HG02938 (cell line): Measurements from ENCODE around the gene NCAPH2.

Experiments
- ATAC-seq: cut with Tn5 transposase; IDR thresholded peaks from one replicate; pipeline ENCODE4 v1.9.1; 2021; ENCODE audit warnings: mild to moderate bottlenecking, moderate library complexity; ENCODE audit not compliant: unreplicated experiment

NCAPH2 gene

DNA sequence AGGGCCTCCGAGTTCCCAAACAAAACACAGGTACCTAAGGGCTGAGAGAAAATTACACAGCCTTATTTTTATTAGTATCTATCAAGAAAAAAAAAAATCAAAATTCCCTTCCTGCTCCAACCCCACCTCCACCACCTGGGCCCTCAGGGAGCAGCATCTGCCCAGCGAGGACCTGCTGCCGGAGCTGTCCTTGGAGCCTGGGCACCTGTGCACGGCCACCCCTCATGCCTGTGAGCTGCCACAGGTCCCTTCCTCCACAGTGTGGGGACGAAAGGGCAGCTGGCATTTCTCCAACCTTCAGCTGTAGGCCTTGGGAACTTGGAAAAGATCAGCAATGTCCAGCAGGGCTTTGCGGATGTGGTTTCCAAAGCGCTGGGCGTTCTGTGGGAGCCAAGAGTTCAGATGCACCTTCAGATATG lies 61.0 kb downstream of the NCAPH2 start:
- no peak for ATAC-seq

DNA sequence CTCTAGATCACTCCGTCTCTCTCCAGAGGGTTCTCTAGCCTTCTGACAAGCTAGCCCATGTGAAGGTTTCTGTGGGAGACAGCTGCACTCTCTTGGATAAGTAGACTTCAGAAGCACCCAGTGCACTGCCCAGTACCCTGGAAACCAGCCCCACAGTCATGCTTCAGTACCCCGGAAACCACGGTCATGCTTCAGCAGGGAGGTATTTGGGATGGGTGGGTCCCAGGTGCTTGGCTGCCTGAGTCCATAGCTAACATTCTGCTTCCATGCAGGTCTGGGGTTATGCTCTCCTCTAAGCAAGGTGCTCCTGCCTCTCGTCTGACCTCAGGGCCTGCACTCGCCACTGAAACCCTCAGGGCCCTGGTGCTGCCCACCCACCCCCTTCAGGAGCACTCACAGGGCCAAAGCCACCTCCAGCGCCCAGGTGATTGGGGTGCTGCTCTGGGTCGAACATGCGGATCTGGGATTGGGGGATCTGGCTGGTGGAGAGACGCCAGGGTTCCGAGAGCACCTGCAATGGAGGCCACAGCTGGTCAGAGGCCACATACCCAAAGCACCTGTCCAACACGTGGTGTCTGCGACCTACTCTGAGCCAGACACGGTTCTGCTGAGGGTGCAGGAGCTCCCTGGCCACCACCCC lies 62.0 kb downstream of the NCAPH2 start:
- ATAC-seq = no peak

DNA sequence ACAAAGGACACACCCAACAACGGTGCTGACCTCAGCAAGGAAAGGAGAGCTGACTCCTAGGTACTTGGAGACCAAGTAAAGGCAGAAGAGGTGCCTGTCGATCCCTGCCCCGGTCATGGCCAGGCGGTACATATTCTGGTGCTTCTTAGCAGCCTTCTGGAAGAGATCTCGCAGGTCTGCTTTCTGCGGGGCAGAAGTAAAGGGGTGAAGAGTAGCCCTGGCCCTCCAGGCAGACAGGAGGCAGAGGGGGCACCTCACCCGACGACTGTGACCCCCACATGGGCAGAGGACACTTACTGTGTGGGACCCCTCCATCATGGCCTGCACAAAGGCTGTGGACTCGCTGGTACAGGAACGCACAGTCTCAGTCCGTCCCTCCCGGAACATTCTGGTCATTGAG lies 62.8 kb downstream of the NCAPH2 start:
- no peak for ATAC-seq

DNA sequence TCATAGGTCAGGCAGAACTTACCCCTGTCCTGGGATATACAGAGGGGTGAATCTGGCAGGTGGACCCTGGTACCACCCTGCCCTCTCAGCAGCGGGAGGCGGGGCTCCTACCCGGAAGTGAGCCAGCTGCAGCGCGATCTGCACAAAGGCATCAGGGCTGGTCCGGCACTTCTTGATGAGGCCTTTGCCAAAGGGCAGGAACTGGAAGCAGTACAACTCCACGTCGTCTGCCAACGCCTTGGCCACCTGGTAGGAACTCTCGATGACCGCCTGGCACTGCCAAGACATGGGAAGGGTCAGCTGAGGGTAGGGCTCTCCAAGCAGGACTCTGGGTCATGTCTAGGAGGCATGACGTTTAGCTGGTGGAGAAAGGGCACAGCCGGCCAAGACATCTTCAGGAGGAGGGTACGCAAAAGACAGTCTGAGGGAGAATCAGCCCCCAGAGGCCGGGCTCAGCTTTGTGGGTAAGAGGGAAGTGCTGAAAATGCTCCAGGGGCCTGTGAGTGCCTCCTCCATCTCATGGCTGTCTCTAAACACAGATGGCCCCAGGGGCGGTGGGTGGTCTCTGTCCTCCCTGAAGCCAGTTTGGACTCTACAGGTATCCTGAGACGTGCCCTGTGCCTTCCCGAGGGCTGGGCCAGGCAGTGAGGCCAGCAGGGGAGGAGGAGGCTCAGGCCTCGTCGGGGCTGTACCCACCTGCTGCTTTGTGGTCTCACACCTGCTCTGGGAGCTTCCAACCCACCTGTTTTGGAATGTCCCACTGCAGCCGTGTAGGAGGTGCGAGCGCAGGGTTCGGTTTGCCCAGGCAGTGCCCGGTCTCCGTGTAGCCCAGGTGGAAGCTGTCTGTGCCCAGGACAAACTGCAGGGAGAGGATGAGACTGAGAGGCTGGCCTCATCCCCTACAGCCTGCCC lies 63.5 kb downstream of the NCAPH2 start:
- ATAC-seq = no peak

DNA sequence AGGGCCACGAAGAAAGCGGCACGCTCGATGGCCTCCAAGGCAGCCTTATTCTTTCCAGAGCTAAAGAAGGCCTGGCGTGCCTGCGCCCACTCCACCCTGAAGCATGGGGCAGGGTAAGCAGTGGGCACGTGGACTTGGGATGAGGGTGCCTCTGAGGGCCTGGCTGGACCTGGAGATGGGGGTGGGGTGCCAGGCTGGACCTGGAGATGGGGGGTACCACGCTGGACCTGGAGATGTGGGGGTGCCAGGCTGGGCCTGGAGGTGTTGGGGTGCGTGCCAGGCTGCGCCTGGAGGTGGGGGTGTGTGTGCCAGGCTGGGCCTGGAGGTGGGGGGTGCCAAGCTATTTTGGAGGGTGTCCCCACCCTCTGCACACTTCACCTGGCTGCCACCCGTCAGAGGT lies 64.9 kb downstream of the NCAPH2 start:
- no peak for ATAC-seq

DNA sequence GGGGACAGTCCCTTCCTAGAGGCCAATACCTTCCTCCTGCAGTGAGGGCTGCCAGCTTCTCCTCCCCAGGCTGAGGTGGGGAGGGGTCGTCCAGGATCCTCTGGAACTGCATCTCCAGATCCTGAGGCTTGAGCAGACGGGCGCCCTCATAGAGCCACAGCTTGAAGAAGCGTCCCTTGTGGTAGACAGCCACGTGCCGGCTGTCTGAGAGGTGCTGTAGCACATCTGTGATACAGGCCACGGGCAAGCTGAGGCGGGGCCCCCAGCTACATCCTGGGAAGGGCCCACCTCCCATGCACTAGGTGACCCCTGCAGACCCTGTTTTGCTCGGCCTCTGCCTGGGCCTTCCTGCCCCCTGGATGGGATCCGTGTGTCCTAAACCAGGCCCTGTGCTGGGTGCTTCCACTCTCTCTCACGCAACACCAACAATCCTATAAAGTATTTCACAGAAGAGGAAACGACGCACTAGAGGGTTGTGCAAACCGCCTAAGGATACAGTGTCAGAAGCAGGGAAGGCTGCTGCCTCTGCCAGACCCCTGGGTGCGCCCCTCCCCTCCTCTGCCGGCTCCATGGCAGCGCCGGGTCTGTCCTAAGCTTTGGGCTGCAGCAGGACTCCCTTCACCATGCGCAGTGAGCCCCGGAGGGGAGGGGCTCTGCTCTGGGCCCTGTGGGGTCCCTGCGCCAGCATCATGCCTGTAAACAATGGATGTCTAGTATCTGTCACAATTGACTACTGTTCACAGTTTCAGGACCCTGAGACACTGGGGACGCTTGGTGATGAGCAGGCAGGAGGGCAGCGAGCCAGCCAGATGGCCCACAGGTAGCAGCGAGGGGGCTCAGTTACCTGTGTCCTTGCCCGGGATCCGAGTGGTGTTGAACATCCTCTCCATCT lies 65.7 kb downstream of the NCAPH2 start:
- ATAC-seq = no peak

DNA sequence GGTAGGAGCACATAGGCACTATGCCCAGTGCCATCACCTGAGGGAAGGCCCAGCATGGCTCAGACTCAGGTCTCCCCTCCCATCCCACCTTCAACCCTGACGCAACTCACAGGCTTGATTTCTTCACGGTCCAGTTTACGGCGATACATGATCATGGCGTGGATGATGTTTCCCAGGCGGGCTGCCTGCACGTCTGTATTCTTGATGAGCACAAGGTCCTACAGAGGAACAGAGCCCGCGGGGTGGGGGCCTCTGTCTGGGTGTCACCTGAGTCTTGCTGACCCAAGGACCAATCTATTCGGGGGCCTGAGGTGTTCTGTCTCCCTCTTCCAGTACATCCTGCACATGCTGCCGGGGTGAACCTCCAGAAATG lies 66.3 kb downstream of the NCAPH2 start:
- ATAC-seq = no peak
